Pancreas (tissue), 10 donors: ENCODE data around the gene ARHGAP8. TPM values are rescaled to one million over a fixed set of nuclear protein-coding genes. Genes with fewer than 3 reads are reported as not detected.

Experiments
- ATAC-seq, 4 donors: fragments of 200-7000 bp; cut with Tn5 transposase; one replicate each; pipeline versions ENCODE4 v1.8.0 to v1.9.1; 2020; ENCODE audit warnings: mild to moderate bottlenecking in 4 of 4, moderate library complexity in 4 of 4
- DNase-seq, 6 donors: peaks; one replicate each; pipeline ENCODE4 v3.0.0-alpha.2; 2020
- FAIRE-seq: peaks from 2 replicates; lab custom pipeline; 2012; peaks lifted over from hg19 to GRCh38; lab: Jason Lieb, UNC
- H3K27ac ChIP-seq, 4 donors: fragments of 200-600 bp; sonication (generic); 1 replicate in 3 of 4; 2 replicates in 1 of 4; pipeline versions ENCODE4 v1.5.0 to v1.8.0; 2020
- H3K27me3 ChIP-seq, 4 donors: fragments of 200-600 bp; one replicate each; pipeline ENCODE4 v1.8.0; 2021
- H3K36me3 ChIP-seq, 3 donors: fragments of 200-600 bp; sonication (generic) in 1 of 3; one replicate each; pipeline versions ENCODE4 v1.5.0 to v1.8.0; 2020 to 2021
- H3K4me1 ChIP-seq, 3 donors: fragments of 200-600 bp; one replicate each; pipeline ENCODE4 v1.8.0; 2021
- H3K4me3 ChIP-seq, 4 donors: fragments of 200-600 bp; sonication (generic) in 2 of 4; one replicate each; pipeline versions ENCODE4 v1.5.0 to v1.8.0; 2020 to 2021
- H3K9me3 ChIP-seq, 4 donors: fragments of 200-600 bp; one replicate each; pipeline ENCODE4 v1.8.0; 2021
- WGBS, 2 donors: extraction: QIAGEN DNeasy Blood & Tissue Kit; methylation state at CpG; one replicate each; pipeline ENCODE4 v1.1.7; 2013; 5-methylcytosine and 5-hydroxymethylcytosine counted together
- intact Hi-C, 3 donors: fragments of 100-400 bp; cut with DNase I; formaldehyde crosslinking; loops; one replicate each; pipeline versions ENCODE4 v1.11.1 to v1.14.2; 2022
- polyA plus RNA-seq, 2 donors: library from polyadenylated mRNA; stranded (reverse); fragments of 200-250 nt; gene quantifications; one replicate each; pipeline ENCODE4 v1.2.3, GENCODE V29; 2013
- total RNA-seq, 6 donors: library from RNA; stranded (reverse); fragmentation: NEBNext Ultra II Directional in 4 of 6; extraction: Animal tissue kit (Norgen Biotek cat#: 25700) in 4 of 6; gene quantifications; one replicate each; pipeline versions ENCODE4 v1.2.1 to v1.2.4, GENCODE V29; 2021 to 2023
- TF ChIP-seq, protein P1 (sequence below), 4 donors: fragments of 200-600 bp; sonication (generic) in 3 of 4; IDR thresholded peaks; one replicate each; pipeline versions ENCODE4 v1.5.0 to v1.8.0; 2021; ENCODE audit warnings: antibody characterized with exemption in 4 of 4
- donor health status: healthy with polysubstance abuse.
- donor health status: DM: no; HTN: no; CAD: no; lungs with moderate emphysema.
- donor health status: DM: no; HTN: no; CAD: no.
- donor health status: control.
- donor health status: control.
- donor health status: Bipolar disorder and iron deficiency.
- donor health status: DM: yes; HTN: yes; CAD: no.
- donor health status: DM: no; HTN: no; CAD: no.
- donor health status: DM: no; HTN: no; CAD: no.
- donor health status: DM: yes; HTN: yes; CAD: no.

ARHGAP8 gene
- total and polyA plus RNA-seq, 8 donors: 8.6 to 59.2 (median 15.1) TPM

DNA sequence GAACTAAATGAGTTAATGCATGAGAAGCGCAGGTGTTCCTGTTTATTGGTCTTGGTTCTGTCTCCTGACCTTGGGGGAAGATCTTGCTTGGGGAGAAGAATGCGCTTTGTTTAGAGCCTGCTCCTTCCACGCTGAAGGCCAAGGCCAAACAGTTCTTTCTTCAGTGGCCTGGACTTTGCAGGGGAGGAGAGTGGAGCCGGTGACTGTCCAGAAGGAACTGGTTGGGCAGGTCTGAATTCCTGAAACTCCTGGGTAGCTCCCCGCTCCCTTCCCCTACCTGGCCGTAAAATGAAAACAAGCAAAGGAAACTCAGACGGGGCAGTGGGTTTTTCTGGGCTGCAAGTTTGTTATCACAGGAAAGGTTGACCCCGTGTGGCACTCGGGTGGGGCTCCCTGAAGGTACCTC is 3.6 kb downstream of the ARHGAP8 start:
- Histone ChIP-seq H3K27ac (peak overlapping the region; percentile 39 to 84 (median 56)), H3K4me1 (peaks cover 10 to 19% (median 14%) of the 10 kb centered on the region in 3 donors)
- 10 to 16% methylated on average over 9 of the region's 9 CpGs for WGBS, 2 donors

DNA sequence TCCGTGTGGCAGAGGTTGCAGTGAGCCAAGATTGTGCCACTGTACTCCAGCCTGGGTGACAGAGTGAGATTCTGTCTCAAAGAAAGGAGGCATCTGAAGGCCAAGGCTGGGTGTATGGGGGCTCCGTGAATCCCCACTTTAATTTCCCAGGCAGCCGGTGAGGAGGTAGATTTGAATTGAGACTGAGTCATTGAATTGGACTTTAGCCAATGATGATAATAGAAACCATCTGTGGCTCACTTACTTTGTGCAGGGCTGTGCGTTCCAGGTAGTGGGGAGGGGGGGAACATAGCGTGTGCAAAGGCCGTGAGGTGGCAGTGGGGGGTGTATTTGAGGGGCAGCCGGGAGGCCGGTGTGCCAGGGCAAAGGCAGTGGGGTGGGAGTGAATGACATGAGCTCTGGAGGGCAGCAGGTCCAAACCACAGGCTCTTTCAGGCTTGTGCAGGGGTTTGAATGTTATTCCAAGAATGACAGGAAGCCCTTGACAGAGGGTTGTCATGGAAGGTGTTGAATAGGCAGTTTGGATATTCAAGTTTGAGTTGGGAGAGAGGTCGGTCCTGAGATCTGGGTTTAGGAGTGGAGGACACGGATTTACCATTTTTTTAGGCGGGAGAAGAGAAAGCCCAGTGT is 6.1 kb downstream of the ARHGAP8 start:
- TF ChIP-seq, protein P1, sequence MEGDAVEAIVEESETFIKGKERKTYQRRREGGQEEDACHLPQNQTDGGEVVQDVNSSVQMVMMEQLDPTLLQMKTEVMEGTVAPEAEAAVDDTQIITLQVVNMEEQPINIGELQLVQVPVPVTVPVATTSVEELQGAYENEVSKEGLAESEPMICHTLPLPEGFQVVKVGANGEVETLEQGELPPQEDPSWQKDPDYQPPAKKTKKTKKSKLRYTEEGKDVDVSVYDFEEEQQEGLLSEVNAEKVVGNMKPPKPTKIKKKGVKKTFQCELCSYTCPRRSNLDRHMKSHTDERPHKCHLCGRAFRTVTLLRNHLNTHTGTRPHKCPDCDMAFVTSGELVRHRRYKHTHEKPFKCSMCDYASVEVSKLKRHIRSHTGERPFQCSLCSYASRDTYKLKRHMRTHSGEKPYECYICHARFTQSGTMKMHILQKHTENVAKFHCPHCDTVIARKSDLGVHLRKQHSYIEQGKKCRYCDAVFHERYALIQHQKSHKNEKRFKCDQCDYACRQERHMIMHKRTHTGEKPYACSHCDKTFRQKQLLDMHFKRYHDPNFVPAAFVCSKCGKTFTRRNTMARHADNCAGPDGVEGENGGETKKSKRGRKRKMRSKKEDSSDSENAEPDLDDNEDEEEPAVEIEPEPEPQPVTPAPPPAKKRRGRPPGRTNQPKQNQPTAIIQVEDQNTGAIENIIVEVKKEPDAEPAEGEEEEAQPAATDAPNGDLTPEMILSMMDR (IDR thresholded peaks at IDR 0.05): no peak
- Histone ChIP-seq H3K4me3 (no peak overlapping the region), H3K9me3 (no peaks in the 10 kb centered on the region), H3K4me1 (peaks cover 10 to 19% (median 14%) of the 10 kb centered on the region in 3 donors), H3K27ac (no peak overlapping the region), H3K36me3 (no peaks in the 10 kb centered on the region), H3K27me3 (no peaks in the 10 kb centered on the region)
- no peak for FAIRE-seq
- WGBS, 2 donors: 67 to 73% methylated on average over 11 of the region's 11 CpGs
- intact Hi-C loops: no loop called here
- DNase-seq: no peak
- no peak for ATAC-seq

More for the DNA sequence above, 3.6 kb downstream of the ARHGAP8 start:
- Histone ChIP-seq H3K9me3 (no peaks in the 10 kb centered on the region), H3K36me3 (no peaks in the 10 kb centered on the region), H3K4me3 (no peak overlapping the region), H3K27me3 (no peaks in the 10 kb centered on the region)
- intact Hi-C loops: no loop called here
- DNase-seq (peak in 3 of 6 donors; percentile 59 to 71 (median 68)), ATAC-seq (peak; percentile 60 to 77 (median 66)), FAIRE-seq (no peak)
- TF ChIP-seq, protein P1 (IDR thresholded peaks at IDR 0.05): no peak

GRCh38 chr22:44759001-44759400 is 6.6 kb downstream of the ARHGAP8 start:
- no peak overlapping the region for H3K27ac ChIP-seq
- no peaks in the 10 kb centered on the region for H3K27me3 ChIP-seq
- 76 to 94% methylated on average over 6 of the region's 6 CpGs for WGBS, 2 donors
- no peak overlapping the region for H3K4me3 ChIP-seq
- FAIRE-seq (no peak), ATAC-seq (no peak), DNase-seq (no peak)
- no peaks in the 10 kb centered on the region for H3K36me3 ChIP-seq
- H3K9me3 ChIP-seq: no peaks in the 10 kb centered on the region
- intact Hi-C loops: no loop called here
- H3K4me1 ChIP-seq: peaks cover 10 to 19% (median 11%) of the 10 kb centered on the region in 3 donors
- TF ChIP-seq, protein P1 (IDR thresholded peaks at IDR 0.05): no peak

GRCh38 chr22:44759430-44760310 is 7.3 kb downstream of the ARHGAP8 start:
- FAIRE-seq (no peak), ATAC-seq (no peak)

More at GRCh38 chr22:44759430-44760310, 7.3 kb downstream of the ARHGAP8 start:
- Histone ChIP-seq H3K27me3 (no peaks in the 10 kb centered on the region), H3K36me3 (no peaks in the 10 kb centered on the region), H3K27ac (no peak overlapping the region), H3K9me3 (no peaks in the 10 kb centered on the region), H3K4me1 (peaks cover 10 to 16% (median 10%) of the 10 kb centered on the region in 3 donors), H3K4me3 (no peak overlapping the region)
- 89 to 95% methylated on average over 18 of the region's 18 CpGs for WGBS, 2 donors
- no peak for DNase-seq
- intact Hi-C loops: no loop called here
- TF ChIP-seq, protein P1 (IDR thresholded peaks at IDR 0.05): no peak
